HG02938 (cell line): Measurements from ENCODE around the gene FRMD4A.

Source experiments
- ATAC-seq: cut with Tn5 transposase; IDR thresholded peaks from one replicate; pipeline ENCODE4 v1.9.1; 2021; ENCODE audit warnings: mild to moderate bottlenecking, moderate library complexity; ENCODE audit not compliant: unreplicated experiment

The FRMD4A gene

GRCh38 chr10:13669901-13670300, 660.8 kb downstream of the FRMD4A start:
- ATAC-seq, result no peak

GRCh38 chr10:13669182-13669855, 661.4 kb downstream of the FRMD4A start:
- no peak for ATAC-seq

- ATAC-seq, result no peak
These were observed 662.6 kb downstream of the FRMD4A start for GRCh38 chr10:13668126-13668525.

- no peak for ATAC-seq
These were observed 665.0 kb downstream of the FRMD4A start for GRCh38 chr10:13665516-13666262.

- ATAC-seq, result no peak
These were observed 669.5 kb downstream of the FRMD4A start for GRCh38 chr10:13661256-13661655.

- ATAC-seq, result no peak
These were observed 670.2 kb downstream of the FRMD4A start for GRCh38 chr10:13660551-13660920.

- no peak for ATAC-seq
These were observed 670.7 kb downstream of the FRMD4A start for GRCh38 chr10:13659887-13660550.

GRCh38 chr10:13658871-13659685, 671.6 kb downstream of the FRMD4A start:
- no peak for ATAC-seq

GRCh38 chr10:13658264-13658663, 672.5 kb downstream of the FRMD4A start:
- no peak for ATAC-seq

- ATAC-seq, result no peak
These were observed 673.5 kb downstream of the FRMD4A start for GRCh38 chr10:13657101-13657680.

- ATAC-seq, result no peak
These were observed 674.2 kb downstream of the FRMD4A start for GRCh38 chr10:13656337-13657100.

- no peak for ATAC-seq
These were observed 675.9 kb downstream of the FRMD4A start for GRCh38 chr10:13654846-13655245.

- no peak for ATAC-seq
These were observed 676.5 kb downstream of the FRMD4A start for GRCh38 chr10:13654118-13654830.

- ATAC-seq, result no peak
These were observed 677.9 kb downstream of the FRMD4A start for GRCh38 chr10:13652860-13653259.

GRCh38 chr10:13651969-13652720, 678.6 kb downstream of the FRMD4A start:
- no peak for ATAC-seq

GRCh38 chr10:13650961-13651360, 679.8 kb downstream of the FRMD4A start:
- ATAC-seq, result no peak

GRCh38 chr10:13649844-13650520, 680.7 kb downstream of the FRMD4A start:
- ATAC-seq, result no peak

- ATAC-seq, result no peak
These were observed 682.3 kb downstream of the FRMD4A start for GRCh38 chr10:13648425-13648824.
